ENCODE measurements around the gene TMIGD1.
A peak's percentile ranks its signal among the peaks of the same experiment; 100 is the strongest.

Gene TMIGD1, protein sequence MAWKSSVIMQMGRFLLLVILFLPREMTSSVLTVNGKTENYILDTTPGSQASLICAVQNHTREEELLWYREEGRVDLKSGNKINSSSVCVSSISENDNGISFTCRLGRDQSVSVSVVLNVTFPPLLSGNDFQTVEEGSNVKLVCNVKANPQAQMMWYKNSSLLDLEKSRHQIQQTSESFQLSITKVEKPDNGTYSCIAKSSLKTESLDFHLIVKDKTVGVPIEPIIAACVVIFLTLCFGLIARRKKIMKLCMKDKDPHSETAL

DNA sequence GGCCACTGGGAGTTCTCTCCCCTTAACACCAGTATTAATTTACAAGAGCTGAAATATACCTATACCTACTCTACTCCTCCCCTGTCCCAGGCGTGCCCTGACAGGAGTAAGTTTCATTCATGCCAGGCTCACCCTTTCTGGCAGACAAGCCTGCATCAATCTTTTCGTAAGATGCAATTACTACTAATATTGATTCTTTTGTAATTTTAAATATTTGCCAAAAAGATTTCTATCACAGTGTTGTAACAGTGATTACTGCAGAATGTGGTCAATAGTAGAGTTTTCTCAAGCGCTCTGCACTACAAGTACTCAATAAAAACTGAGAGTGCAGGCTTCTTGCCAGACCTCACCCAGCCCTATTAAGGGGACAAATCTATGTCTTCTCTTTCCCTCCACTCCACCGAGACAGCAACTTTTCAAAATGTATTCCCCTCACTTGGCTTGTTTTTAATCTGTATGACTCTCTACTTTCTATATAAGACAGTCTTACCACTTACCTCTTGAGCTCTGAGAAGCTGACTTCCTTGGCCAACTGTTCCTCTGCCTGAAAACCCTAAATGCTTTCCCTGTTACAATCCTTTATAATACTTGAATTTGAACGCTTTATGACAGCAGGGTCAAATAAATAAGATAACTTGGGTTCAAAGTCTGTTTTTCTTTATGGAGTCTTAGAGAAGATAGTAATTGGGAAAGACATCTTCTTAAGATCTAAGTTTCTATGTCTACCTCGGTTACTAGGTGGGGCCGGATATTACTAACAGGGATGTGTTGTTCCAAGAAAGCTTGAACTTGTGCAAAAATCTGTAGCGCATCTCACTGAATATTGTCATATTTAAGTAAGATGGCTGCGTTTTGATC is at the start of gene TMIGD1:
Gene TMIGD1 (minus strand): TSS at position 555 of the 858 bp plus-strand sequence. CDS start 1,924 bp downstream, outside the sequence.
- TF ChIP-seq, protein P1, sequence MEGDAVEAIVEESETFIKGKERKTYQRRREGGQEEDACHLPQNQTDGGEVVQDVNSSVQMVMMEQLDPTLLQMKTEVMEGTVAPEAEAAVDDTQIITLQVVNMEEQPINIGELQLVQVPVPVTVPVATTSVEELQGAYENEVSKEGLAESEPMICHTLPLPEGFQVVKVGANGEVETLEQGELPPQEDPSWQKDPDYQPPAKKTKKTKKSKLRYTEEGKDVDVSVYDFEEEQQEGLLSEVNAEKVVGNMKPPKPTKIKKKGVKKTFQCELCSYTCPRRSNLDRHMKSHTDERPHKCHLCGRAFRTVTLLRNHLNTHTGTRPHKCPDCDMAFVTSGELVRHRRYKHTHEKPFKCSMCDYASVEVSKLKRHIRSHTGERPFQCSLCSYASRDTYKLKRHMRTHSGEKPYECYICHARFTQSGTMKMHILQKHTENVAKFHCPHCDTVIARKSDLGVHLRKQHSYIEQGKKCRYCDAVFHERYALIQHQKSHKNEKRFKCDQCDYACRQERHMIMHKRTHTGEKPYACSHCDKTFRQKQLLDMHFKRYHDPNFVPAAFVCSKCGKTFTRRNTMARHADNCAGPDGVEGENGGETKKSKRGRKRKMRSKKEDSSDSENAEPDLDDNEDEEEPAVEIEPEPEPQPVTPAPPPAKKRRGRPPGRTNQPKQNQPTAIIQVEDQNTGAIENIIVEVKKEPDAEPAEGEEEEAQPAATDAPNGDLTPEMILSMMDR (IDR thresholded peaks at IDR 0.05; ENCODE audit: low read depth, low read length) = no peak
- H3K4me3 ChIP-seq (ENCODE audit: low read depth, low read length) = no peak within 1 kb of the TSS
- no peak for DNase-seq (ENCODE audit: low read depth, low spot score)
- in situ Hi-C loops (cut with HindIII; ENCODE audit: low sequenced_read_pairs) = no loop called here

DNA sequence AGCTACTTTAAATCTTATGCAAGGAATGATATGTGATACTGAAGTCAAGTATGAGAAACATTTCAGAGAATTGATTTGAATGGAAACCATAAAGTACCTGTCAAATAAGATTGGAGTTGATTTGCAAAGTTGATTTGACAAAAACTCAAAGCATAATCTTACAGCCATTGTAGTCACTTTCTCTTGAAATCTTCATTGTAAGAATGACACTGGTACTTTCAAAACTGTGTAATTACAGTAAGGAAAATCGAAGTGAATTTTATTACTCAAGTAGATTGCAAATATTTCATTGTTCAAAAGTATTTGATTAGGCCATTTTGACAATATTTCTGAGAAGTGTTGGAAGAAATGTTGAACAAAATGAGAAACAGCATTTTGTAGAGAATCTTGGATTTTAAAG is 48.5 kb upstream of the TMIGD1 start:
- TF ChIP-seq, protein P1 (IDR thresholded peaks at IDR 0.05; ENCODE audit: low read depth, low read length) = no peak
- DNase-seq (ENCODE audit: low read depth, low spot score) = no peak
- in situ Hi-C loops (cut with HindIII; ENCODE audit: low sequenced_read_pairs) = no loop called here
- no peak overlapping the region for H3K4me3 ChIP-seq (ENCODE audit: low read depth, low read length)

DNA sequence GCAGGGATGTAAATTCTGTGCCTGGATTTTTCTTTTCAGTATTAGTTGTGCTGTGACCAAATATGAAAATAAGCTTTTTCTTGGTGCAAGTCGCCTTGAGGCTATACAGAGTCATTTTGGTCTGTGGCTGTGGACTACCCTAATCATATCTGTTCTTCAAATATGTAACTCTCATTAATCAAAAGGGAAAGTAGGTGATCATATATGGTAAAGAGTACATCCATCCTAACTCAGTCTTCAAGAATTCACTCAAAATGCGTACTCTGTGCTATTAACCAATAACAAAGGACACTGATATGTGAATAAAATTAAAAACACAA is 47.4 kb upstream of the TMIGD1 start:
- in situ Hi-C loops (cut with HindIII; ENCODE audit: low sequenced_read_pairs) = no loop called here
- peak overlapping the region; percentile 69 for H3K4me3 ChIP-seq (ENCODE audit: low read depth, low read length)
- DNase-seq (ENCODE audit: low read depth, low spot score) = no peak
- TF ChIP-seq, protein P1 (IDR thresholded peaks at IDR 0.05; ENCODE audit: low read depth, low read length) = no peak

DNA sequence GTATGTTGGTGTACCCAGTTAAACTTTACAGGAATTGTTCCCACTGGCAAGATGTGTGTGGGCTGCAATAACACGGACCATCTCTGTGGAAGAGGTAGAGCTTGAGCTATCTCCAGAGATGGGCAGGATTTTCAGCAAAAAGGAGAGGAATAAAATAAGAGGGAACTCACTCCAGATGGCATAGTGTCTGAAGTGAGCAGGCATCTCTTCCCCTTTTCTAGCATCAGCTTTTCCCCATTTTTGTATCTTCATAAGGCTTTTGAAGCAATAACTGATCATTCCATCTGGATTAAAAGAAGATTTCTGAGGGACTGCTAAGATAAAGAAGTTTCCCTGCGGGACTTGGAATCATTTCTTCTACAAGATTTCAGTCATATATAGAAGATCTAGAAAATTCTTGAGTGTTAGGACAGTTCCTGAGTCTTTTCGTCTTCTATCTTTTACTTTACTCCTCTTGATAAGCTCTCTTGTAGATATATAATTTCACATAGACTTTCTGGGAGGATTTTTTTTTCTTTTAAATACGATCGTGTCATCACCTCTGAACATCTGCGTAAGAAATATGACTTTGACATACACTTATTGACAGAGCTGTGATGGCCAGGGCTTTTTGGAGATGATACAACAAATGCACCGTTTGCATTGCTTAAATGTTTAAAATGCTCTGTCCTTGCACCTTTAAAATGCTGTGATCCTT is 46.9 kb upstream of the TMIGD1 start:
- peak overlapping the region; percentile 69 for H3K4me3 ChIP-seq (ENCODE audit: low read depth, low read length)
- in situ Hi-C loops (cut with HindIII; ENCODE audit: low sequenced_read_pairs) = no loop called here
- TF ChIP-seq, protein P1 (IDR thresholded peaks at IDR 0.05; ENCODE audit: low read depth, low read length) = no peak
- no peak for DNase-seq (ENCODE audit: low read depth, low spot score)

DNA sequence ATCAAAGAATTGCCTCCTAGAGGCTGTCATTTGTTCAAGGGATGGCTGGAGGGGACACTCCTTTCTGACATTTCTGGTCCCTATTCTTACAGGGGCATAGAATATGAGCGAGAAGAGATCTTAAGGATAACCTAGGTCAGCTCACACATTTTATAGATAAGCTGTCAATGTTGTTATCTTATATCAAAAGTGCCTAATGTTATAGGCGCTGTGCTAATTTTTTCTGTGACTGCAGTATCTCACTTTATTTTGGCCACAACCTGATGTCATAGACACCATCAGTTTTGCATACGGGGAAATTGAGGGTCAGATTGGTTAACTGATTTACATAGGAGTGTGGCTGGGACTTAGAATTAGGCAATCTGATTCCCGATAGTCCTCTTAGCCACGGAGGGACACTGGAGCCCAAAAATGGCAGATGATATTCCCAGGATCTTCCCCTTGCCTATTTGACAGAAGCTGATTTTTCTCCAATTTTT is 46.1 kb upstream of the TMIGD1 start:
- H3K4me3 ChIP-seq (ENCODE audit: low read depth, low read length) = peak overlapping the region; percentile 69
- in situ Hi-C loops (cut with HindIII; ENCODE audit: low sequenced_read_pairs) = no loop called here
- TF ChIP-seq, protein P1 (IDR thresholded peaks at IDR 0.05; ENCODE audit: low read depth, low read length) = peak; percentile 1
- no peak for DNase-seq (ENCODE audit: low read depth, low spot score)

DNA sequence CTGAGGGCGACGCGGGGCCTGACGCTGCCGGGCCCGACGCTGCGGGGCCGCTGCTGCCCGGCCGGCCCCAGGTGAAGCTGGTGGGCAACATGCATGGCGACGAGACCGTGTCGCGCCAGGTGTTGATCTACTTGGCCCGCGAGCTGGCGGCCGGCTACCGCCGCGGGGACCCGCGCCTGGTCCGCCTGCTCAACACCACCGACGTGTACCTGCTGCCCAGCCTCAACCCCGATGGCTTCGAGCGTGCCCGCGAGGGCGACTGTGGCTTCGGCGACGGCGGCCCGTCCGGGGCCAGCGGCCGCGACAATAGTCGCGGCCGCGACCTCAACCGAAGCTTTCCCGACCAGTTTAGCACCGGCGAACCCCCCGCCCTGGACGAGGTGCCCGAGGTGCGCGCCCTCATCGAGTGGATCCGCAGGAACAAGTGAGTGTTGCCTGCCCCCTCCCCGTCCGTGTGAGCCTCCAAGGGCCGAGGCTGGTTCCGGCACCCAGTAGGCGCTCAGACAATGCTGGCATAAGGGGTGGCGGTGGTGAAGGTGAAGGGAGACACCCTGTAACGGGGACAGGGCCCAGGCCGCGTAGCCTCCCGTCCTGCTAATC is 45.5 kb upstream of the TMIGD1 start:
- TF ChIP-seq, protein P1 (IDR thresholded peaks at IDR 0.05; ENCODE audit: low read depth, low read length) = no peak
- in situ Hi-C loops (cut with HindIII; ENCODE audit: low sequenced_read_pairs) = no loop called here
- H3K4me3 ChIP-seq (ENCODE audit: low read depth, low read length) = peak overlapping the region; percentile 69
- DNase-seq (ENCODE audit: low read depth, low spot score) = no peak
